Vagina (tissue), 2 donors: ENCODE results near the gene NDUFA1. TPM values are rescaled to one million over a fixed set of nuclear protein-coding genes. Genes with fewer than 3 reads are reported as not detected.
A peak's percentile ranks its signal among the peaks of the same experiment; 100 is the strongest.
"Not testable (repeated sequence)": the region's sequence is repeated elsewhere in the genome, so short reads cannot be mapped to it uniquely, and the experiment has no call there.

Source experiments
- DNase-seq, 2 donors: peaks; one replicate each; pipeline ENCODE4 v3.0.0-alpha.2; 2017; ENCODE audit errors: extremely low spot score in 2 of 2
- H3K27ac ChIP-seq: fragments of 200-600 bp; sonication (generic); one replicate; pipeline ENCODE4 v1.5.1; 2019
- H3K27me3 ChIP-seq: fragments of 200-600 bp; sonication (generic); one replicate; pipeline ENCODE4 v1.5.1; 2019
- H3K36me3 ChIP-seq, 2 donors: fragments of 200-600 bp; sonication (generic); one replicate each; pipeline ENCODE4 v1.5.1; 2017 to 2019
- H3K4me1 ChIP-seq: fragments of 200-600 bp; sonication (generic); one replicate; pipeline ENCODE4 v1.5.1; 2019
- H3K4me3 ChIP-seq, 2 donors: fragments of 200-600 bp; sonication (generic); 1 replicate in 1 of 2; 2 replicates in 1 of 2; pipeline ENCODE4 v1.5.1; 2016 to 2019
- H3K9me3 ChIP-seq: fragments of 200-600 bp; sonication (generic); one replicate; pipeline ENCODE4 v1.5.1; 2019
- CTCF ChIP-seq, 3 experiments: fragments of 450-650 bp in 2 of 3; fragments of 200-600 bp in 1 of 3; sonication (generic) in 1 of 3; IDR thresholded peaks; one replicate each; pipeline ENCODE4 v1.5.1; 2017 to 2019; ENCODE audit warnings: antibody characterized with exemption in 3 of 3, mild to moderate bottlenecking in 2 of 3, moderate library complexity in 2 of 3
- POLR2A ChIP-seq, 2 donors: fragments of 450-650 bp; IDR thresholded peaks; one replicate each; pipeline ENCODE4 v1.6.1; 2017; ENCODE audit warnings: antibody characterized with exemption in 2 of 2, mild to moderate bottlenecking in 2 of 2, moderate library complexity in 2 of 2
- POLR2AphosphoS5 ChIP-seq, 2 donors: sonication (generic); formaldehyde crosslinking; IDR thresholded peaks; one replicate each; pipeline ENCODE4 v1.9.0; 2017; ENCODE audit warnings: antibody characterized with exemption in 2 of 2, mild to moderate bottlenecking in 2 of 2, low read depth in 1 of 2; ENCODE audit not compliant: insufficient read depth in 1 of 2
- intact Hi-C: fragments of 100-400 bp; cut with DNase I; formaldehyde crosslinking; loops from one replicate; pipeline ENCODE4 v1.15.1; 2023
- total RNA-seq: library from RNA; depleted of rRNA; stranded (reverse); fragments of >200 nt; gene quantifications from one replicate; pipeline ENCODE4 v1.2.3, GENCODE V29; 2016

The NDUFA1 gene
- 25.8 TPM for total RNA-seq

GRCh38 chrX:119871599-119872395 lies at the start of gene NDUFA1, which contains the start of gene RNF113A:
NDUFA1 (plus strand) TSS chrX:119871832; CDS start chrX:119871912, 80 bp downstream.
RNF113A (minus strand) TSS chrX:119871733; CDS start chrX:119871613, 120 bp downstream.
- H3K27me3 ChIP-seq = no peaks in the 10 kb centered on the region
- TF ChIP-seq CTCF (IDR thresholded peaks at IDR 0.05) (no peak), POLR2AphosphoS5 (IDR thresholded peaks at IDR 0.05; ENCODE audit: insufficient read depth in 1 of 2, low read depth in 1 of 2) (peak; percentile 80 to 90), POLR2A (IDR thresholded peaks at IDR 0.05) (peak in 1 of 2 donors; percentile 65)
- intact Hi-C loops = no loop called here
- DNase-seq = peak in 1 of 2 donors; percentile 90
- H3K4me1 ChIP-seq = peaks cover 13% of the 10 kb centered on the region
- peak within 1 kb of the TSS; percentile 83 for H3K27ac ChIP-seq
- H3K9me3 ChIP-seq = no peaks in the 10 kb centered on the region
- H3K36me3 ChIP-seq = peaks cover 0 to 3% of the 10 kb centered on the region in 2 donors
- H3K4me3 ChIP-seq = peak within 1 kb of the TSS; percentile 54 to 67

- H3K36me3 ChIP-seq, DNase-seq, intact Hi-C loops, H3K27me3 ChIP-seq, H3K4me3 ChIP-seq, H3K27ac ChIP-seq, H3K9me3 ChIP-seq, H3K4me1 ChIP-seq: not testable (repeated sequence)
Measured at GRCh38 chrX:119824221-119824620, 47.4 kb upstream of the NDUFA1 start.

GRCh38 chrX:119826399-119826959 lies 45.2 kb upstream of the NDUFA1 start:
- no peaks in the 10 kb centered on the region for H3K27me3 ChIP-seq
- DNase-seq = no peak
- H3K4me1 ChIP-seq = no peaks in the 10 kb centered on the region
- no peak for TF ChIP-seq POLR2A (IDR thresholded peaks at IDR 0.05)
- no peak for TF ChIP-seq POLR2AphosphoS5 (IDR thresholded peaks at IDR 0.05; ENCODE audit: insufficient read depth in 1 of 2, low read depth in 1 of 2)
- no peak for TF ChIP-seq CTCF (IDR thresholded peaks at IDR 0.05)
- intact Hi-C loops = no loop called here
- H3K4me3 ChIP-seq = no peak overlapping the region
- no peaks in the 10 kb centered on the region for H3K9me3 ChIP-seq
- no peaks in the 10 kb centered on the region for H3K36me3 ChIP-seq
- H3K27ac ChIP-seq = no peak overlapping the region

- Histone ChIP-seq H3K4me3 (no peak overlapping the region), H3K27ac (no peak overlapping the region), H3K4me1 (no peaks in the 10 kb centered on the region), H3K27me3 (no peaks in the 10 kb centered on the region), H3K9me3 (no peaks in the 10 kb centered on the region), H3K36me3 (peaks cover 0 to 6% of the 10 kb centered on the region in 2 donors)
- intact Hi-C loops = no loop called here
- DNase-seq = no peak
- TF ChIP-seq CTCF (IDR thresholded peaks at IDR 0.05) = no peak
- no peak for TF ChIP-seq POLR2A (IDR thresholded peaks at IDR 0.05)
- no peak for TF ChIP-seq POLR2AphosphoS5 (IDR thresholded peaks at IDR 0.05; ENCODE audit: insufficient read depth in 1 of 2, low read depth in 1 of 2)
Measured at GRCh38 chrX:119828446-119828845, 43.2 kb upstream of the NDUFA1 start.

GRCh38 chrX:119833905-119834304 lies 37.7 kb upstream of the NDUFA1 start:
- Histone ChIP-seq H3K36me3 (peaks cover 0 to 10% of the 10 kb centered on the region in 2 donors), H3K4me3 (no peak overlapping the region), H3K27ac (no peak overlapping the region), H3K9me3 (no peaks in the 10 kb centered on the region), H3K27me3 (no peaks in the 10 kb centered on the region), H3K4me1 (no peaks in the 10 kb centered on the region)
- DNase-seq = no peak
- intact Hi-C loops = no loop called here
- TF ChIP-seq POLR2AphosphoS5 (IDR thresholded peaks at IDR 0.05; ENCODE audit: insufficient read depth in 1 of 2, low read depth in 1 of 2) = no peak
- TF ChIP-seq CTCF (IDR thresholded peaks at IDR 0.05) = no peak
- no peak for TF ChIP-seq POLR2A (IDR thresholded peaks at IDR 0.05)
